ENCODE data around the gene PIGV.

DNA sequence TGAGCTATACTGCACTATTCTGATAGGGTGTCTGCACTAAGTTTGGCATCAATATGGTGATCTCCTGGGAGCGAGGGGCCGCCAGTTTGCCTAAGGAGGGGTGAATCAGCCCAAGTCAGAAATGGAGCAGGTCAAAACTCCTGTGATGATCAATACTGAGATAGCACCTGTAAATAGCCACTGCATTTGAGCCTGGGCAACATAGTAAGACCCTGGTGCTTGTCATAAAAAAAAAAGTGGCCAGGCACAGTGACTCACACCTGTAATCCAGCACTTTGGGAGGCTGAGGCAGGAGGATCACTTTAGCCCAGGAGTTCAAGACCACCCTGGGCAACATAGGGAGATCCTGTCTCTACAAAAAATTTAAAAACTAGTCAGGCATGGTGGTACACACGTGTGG lies 27.1 kb downstream of the PIGV start:
- no peak for TF ChIP-seq GATA1 (IDR thresholded peaks at IDR 0.05; ENCODE audit: low read depth, low read length)
- no peak for TF ChIP-seq POLR2A (IDR thresholded peaks at IDR 0.05; ENCODE audit: low read length)
